Neutrophil (primary cell): ENCODE results near the gene BARD1.
"Not testable (repeated sequence)": the region's sequence is repeated elsewhere in the genome, so short reads cannot be mapped to it uniquely, and the experiment has no call there.

Source experiments
- H3K27ac ChIP-seq: fragments of 200-600 bp; sonication (generic); 2 replicates; pipeline ENCODE4 v1.5.1; 2016; ENCODE audit warnings: mild to moderate bottlenecking, moderate library complexity
- H3K27me3 ChIP-seq: fragments of 200-600 bp; sonication (generic); 2 replicates; pipeline ENCODE4 v1.6.0; 2016; ENCODE audit warnings: mild to moderate bottlenecking
- H3K36me3 ChIP-seq: fragments of 200-600 bp; sonication (generic); 2 replicates; pipeline ENCODE4 v1.5.1; 2017
- H3K4me1 ChIP-seq, 2 experiments: fragments of 200-600 bp in 1 of 2; sonication (generic) in 1 of 2; 1 replicate in 1 of 2; 2 replicates in 1 of 2; pipeline versions ENCODE4 v1.5.1 to v1.6.1; 2013 to 2016; ENCODE audit warnings: low read depth in 1 of 2, low read length in 1 of 2, mild to moderate bottlenecking in 1 of 2, moderate library complexity in 1 of 2; ENCODE audit not compliant: control insufficient read depth in 1 of 2, insufficient read depth in 1 of 2
- H3K4me3 ChIP-seq, 2 experiments: fragments of 200-600 bp in 1 of 2; sonication (generic) in 1 of 2; 1 replicate in 1 of 2; 2 replicates in 1 of 2; pipeline ENCODE4 v1.5.1; 2013 to 2016; ENCODE audit warnings: low read depth in 1 of 2, low read length in 1 of 2, mild to moderate bottlenecking in 1 of 2, moderate library complexity in 1 of 2
- H3K9me3 ChIP-seq: fragments of 200-600 bp; sonication (generic); 2 replicates; pipeline ENCODE4 v1.5.1; 2016
- TF ChIP-seq, protein P1 (sequence below): fragments of 200-600 bp; sonication (generic); IDR thresholded peaks from 2 replicates; pipeline ENCODE4 v1.5.1; 2016; ENCODE audit warnings: antibody characterized with exemption

BARD1 gene

DNA sequence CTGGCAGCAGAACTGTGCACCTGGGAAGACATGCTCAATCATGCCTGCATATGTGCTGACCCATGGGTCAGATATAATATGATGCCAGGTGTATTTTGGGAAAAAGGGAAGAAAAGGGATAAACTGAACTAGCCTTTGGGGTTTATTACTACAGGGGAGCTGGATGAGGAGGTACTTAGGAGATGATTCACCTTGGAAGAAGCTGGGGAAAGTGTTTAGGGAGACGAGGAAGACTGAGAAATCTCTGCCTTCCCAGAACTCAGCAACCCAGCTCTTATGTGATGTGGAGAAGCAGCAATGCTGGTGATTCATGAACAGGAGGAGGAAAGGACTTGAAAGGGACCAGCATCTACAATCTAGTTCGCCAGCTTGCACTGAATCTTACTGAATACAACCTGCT, 110.2 kb downstream of the BARD1 start:
- Histone ChIP-seq H3K4me3 (no peak overlapping the region), H3K4me1 (no peaks in the 10 kb centered on the region), H3K36me3 (no peaks in the 10 kb centered on the region), H3K27ac (no peak overlapping the region), H3K9me3 (no peaks in the 10 kb centered on the region), H3K27me3 (no peaks in the 10 kb centered on the region)
- TF ChIP-seq, protein P1, sequence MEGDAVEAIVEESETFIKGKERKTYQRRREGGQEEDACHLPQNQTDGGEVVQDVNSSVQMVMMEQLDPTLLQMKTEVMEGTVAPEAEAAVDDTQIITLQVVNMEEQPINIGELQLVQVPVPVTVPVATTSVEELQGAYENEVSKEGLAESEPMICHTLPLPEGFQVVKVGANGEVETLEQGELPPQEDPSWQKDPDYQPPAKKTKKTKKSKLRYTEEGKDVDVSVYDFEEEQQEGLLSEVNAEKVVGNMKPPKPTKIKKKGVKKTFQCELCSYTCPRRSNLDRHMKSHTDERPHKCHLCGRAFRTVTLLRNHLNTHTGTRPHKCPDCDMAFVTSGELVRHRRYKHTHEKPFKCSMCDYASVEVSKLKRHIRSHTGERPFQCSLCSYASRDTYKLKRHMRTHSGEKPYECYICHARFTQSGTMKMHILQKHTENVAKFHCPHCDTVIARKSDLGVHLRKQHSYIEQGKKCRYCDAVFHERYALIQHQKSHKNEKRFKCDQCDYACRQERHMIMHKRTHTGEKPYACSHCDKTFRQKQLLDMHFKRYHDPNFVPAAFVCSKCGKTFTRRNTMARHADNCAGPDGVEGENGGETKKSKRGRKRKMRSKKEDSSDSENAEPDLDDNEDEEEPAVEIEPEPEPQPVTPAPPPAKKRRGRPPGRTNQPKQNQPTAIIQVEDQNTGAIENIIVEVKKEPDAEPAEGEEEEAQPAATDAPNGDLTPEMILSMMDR, result no peak

DNA sequence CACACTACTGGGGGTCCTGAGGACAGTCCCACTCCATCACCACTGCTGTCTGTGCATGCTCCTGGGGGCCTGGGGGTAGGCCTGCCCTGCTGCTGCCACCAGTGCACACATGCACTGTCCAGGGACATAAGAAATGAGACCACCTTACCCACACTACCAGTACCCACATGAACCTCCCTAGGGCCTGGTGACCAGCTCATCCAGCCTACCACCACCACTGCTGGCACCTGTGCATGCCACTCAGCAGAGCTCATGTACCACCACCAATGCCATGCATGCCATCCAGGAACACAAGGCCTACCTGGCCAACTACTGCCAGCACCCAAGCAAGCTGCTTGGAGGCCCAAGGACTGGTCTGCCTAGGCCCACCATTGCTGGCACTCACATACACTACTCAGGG, 112.8 kb downstream of the BARD1 start:
- no peaks in the 10 kb centered on the region for H3K36me3 ChIP-seq
- H3K4me3 ChIP-seq, result no peak overlapping the region
- TF ChIP-seq, protein P1, result no peak
- no peaks in the 10 kb centered on the region for H3K27me3 ChIP-seq
- no peaks in the 10 kb centered on the region for H3K9me3 ChIP-seq
- H3K4me1 ChIP-seq, result no peaks in the 10 kb centered on the region
- H3K27ac ChIP-seq, result no peak overlapping the region

DNA sequence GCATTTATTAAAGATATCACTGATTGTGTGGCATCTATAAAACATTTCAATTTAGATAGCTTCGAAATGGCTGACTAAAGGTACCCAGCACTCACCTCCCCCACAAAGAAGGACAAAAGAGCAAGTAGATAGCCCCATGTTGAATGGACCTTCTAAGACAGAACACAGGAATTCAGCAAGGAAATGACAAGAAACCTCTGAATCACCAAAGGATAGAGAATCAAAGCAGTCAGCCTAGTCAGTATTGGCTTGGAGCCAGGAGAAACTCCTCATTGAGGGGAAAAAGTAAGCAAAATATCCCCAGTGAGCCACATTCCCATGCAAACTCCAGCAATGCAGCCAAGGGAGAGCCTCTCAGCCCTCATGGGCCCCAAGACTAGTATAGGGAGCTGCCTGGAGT, 113.7 kb downstream of the BARD1 start:
- Histone ChIP-seq H3K36me3 (no peaks in the 10 kb centered on the region), H3K4me3 (no peak overlapping the region), H3K9me3 (no peaks in the 10 kb centered on the region), H3K27me3 (no peaks in the 10 kb centered on the region), H3K4me1 (no peaks in the 10 kb centered on the region), H3K27ac (no peak overlapping the region)
- TF ChIP-seq, protein P1, result no peak

DNA sequence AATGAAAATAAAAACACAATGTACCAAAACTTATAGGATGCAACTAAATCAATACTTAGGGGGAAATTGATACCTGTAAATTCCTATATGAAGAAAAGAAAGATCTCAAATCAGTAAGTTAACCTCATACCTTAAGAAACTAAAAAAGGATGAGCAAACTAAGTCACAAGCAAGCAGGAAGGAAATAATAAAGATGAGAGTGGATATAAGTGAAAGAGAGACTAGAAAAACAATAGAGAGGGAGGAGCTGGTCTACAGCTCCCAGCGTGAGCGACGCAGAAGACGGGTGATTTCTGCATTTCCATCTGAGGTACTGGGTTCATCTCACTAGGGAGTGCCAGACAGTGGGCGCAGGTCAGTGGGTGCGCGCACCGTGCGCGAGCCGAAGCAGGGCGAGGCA, 125.9 kb downstream of the BARD1 start:
- H3K27ac ChIP-seq, H3K4me3 ChIP-seq, H3K4me1 ChIP-seq, H3K36me3 ChIP-seq, H3K9me3 ChIP-seq: not testable (repeated sequence)
- H3K27me3 ChIP-seq, result peaks cover 15% of the 10 kb centered on the region

DNA sequence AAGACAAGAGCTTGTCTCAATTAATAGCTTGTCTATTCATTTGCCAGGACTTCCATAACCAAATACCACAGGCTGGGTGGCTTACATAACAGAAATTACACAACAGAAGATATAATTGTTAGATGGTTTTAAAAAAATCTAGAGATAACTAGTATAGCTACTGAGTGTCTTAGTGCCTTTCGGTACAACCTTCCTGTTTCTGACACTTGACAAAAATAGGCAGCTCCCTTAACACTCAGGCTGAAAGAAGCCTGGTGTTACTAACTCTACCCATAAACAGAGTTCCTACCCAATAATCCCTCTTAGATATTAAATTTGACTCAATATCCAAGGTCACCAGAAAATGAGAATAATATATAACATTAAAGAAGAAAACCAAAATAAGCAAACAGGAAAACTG, 129.7 kb downstream of the BARD1 start:
- TF ChIP-seq, protein P1, result no peak
- Histone ChIP-seq H3K9me3 (no peaks in the 10 kb centered on the region), H3K27ac (no peak overlapping the region), H3K36me3 (no peaks in the 10 kb centered on the region), H3K4me1 (no peaks in the 10 kb centered on the region), H3K4me3 (no peak overlapping the region), H3K27me3 (peaks cover 15% of the 10 kb centered on the region)

DNA sequence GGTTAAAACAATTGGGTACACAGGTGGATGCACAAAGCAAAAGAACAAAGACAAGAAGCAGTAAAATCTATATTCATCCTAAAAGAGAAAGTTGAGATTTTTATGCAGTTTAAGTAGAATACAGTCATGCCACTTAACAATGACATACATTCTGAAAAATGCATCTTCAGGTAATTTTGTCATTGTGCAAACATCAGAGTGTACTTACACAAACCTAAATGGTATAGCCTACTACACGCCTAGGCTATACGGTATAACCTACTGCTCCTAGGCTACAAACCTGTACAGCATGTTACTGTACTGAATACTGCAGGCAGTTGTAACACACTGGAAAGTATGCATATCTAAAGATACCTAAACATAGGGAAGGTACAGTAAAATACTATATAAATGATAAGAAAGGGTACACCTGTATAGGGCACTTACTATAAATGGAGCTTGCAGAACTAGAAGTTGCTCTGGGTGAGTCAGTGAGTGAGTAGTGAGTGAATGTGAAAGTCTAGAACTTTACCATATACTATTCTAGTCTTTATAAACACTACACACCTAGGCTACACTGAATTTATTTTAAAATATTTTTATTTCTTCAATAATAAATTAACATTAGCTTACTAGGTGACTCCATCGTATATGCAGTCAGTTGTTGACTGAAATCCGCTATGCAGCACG, 132.9 kb downstream of the BARD1 start:
- H3K36me3 ChIP-seq, result no peaks in the 10 kb centered on the region
- no peaks in the 10 kb centered on the region for H3K9me3 ChIP-seq
- H3K27me3 ChIP-seq, result no peaks in the 10 kb centered on the region
- H3K27ac ChIP-seq, result no peak overlapping the region
- no peaks in the 10 kb centered on the region for H3K4me1 ChIP-seq
- TF ChIP-seq, protein P1, result no peak
- H3K4me3 ChIP-seq, result no peak overlapping the region
